Thoracic aorta (tissue), 2 donors: ENCODE measurements around the gene OSBPL5. TPM values are rescaled to one million over a fixed set of nuclear protein-coding genes. Genes with fewer than 3 reads are reported as not detected.

Experiments used
- ATAC-seq: fragments of 150-250 bp; one replicate; pipeline ENCODE4 v1.8.0; 2017; ENCODE audit warnings: low read depth; ENCODE audit not compliant: insufficient number of reproducible peaks, low FRiP score
- DNase-seq: peaks from one replicate; pipeline ENCODE4 v3.0.0-alpha.2; 2020; ENCODE audit warnings: low spot score
- H3K27ac ChIP-seq, 2 donors: fragments of 200-600 bp; sonication (generic); 1 replicate in 1 of 2; 2 replicates in 1 of 2; pipeline ENCODE4 v1.5.1; 2016; ENCODE audit warnings: mild to moderate bottlenecking in 2 of 2, moderate library complexity in 2 of 2
- H3K27me3 ChIP-seq: fragments of 200-600 bp; sonication (generic); replicated peaks from 2 replicates; pipeline ENCODE4 v1.6.0; 2016; ENCODE audit warnings: mild to moderate bottlenecking; ENCODE audit not compliant: insufficient read depth
- H3K36me3 ChIP-seq: fragments of 200-600 bp; sonication (generic); one replicate; pipeline ENCODE4 v1.5.1; 2016
- H3K4me1 ChIP-seq, 2 donors: fragments of 200-600 bp; sonication (generic); 1 replicate in 1 of 2; 2 replicates in 1 of 2; pipeline versions ENCODE4 v1.5.1 to v1.6.0; 2016; ENCODE audit warnings: low read depth in 2 of 2, mild to moderate bottlenecking in 1 of 2; ENCODE audit not compliant: control insufficient read depth in 1 of 2
- H3K4me3 ChIP-seq: fragments of 200-600 bp; sonication (generic); 2 replicates; pipeline ENCODE4 v1.5.1; 2016; ENCODE audit warnings: mild to moderate bottlenecking
- H3K9me3 ChIP-seq: fragments of 200-600 bp; sonication (generic); 2 replicates; pipeline ENCODE4 v1.5.1; 2016
- CTCF ChIP-seq: fragments of 200-600 bp; sonication (generic); IDR thresholded peaks from one replicate; pipeline ENCODE4 v1.5.1; 2019; ENCODE audit warnings: antibody characterized with exemption
- total RNA-seq, 2 donors: library from RNA; depleted of rRNA; stranded (reverse); fragments of >200 nt; gene quantifications; one replicate each; pipeline versions ENCODE4 v1.1.0 to v1.2.3, GENCODE V29; 2016

OSBPL5 gene
- total RNA-seq, 2 donors from 2014 or later = 99.9 to 121 TPM

DNA sequence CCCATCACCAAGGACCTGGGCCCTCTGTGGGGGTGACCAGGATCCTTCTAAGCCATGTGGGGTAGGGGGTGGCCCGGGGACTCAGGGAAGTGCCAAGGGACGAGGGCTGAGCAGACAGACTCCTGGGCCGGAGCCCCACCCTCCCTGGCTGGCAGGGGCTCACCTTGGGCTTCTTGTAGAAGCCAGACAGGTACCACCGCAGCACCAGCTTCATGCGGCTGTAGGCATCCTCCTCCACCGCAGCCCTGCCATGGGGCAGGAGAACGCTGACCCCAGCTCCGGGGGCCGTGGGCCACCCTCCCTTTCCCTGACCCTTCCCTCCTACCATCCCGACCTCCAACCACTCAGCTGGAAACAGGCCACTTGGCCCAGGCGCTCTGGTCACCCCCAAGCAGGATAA is 62.0 kb downstream of the OSBPL5 start:
- no peak overlapping the region for H3K4me3 ChIP-seq
- peaks cover 39% of the 10 kb centered on the region for H3K36me3 ChIP-seq
- ATAC-seq = no peak
- DNase-seq = no peak
- no peaks in the 10 kb centered on the region for H3K9me3 ChIP-seq
- H3K27me3 ChIP-seq = no peaks in the 10 kb centered on the region
- no peaks in the 10 kb centered on the region for H3K4me1 ChIP-seq
- TF ChIP-seq CTCF = no peak
- no peak overlapping the region for H3K27ac ChIP-seq

DNA sequence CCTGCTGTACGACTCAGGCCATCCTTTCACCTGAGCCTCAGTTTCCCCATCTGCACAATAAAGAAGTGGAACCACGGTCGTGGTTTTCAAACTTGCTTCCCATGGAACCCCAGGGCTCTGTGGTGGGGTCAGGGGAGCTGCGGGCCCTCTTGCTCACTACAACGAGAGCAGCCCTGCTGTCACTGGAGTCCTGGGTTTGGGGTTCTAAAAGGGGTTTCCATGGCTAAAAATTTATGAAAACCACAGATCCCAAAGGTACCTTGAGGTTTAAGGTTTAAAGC is 62.5 kb downstream of the OSBPL5 start:
- no peaks in the 10 kb centered on the region for H3K9me3 ChIP-seq
- DNase-seq = no peak

DNA sequence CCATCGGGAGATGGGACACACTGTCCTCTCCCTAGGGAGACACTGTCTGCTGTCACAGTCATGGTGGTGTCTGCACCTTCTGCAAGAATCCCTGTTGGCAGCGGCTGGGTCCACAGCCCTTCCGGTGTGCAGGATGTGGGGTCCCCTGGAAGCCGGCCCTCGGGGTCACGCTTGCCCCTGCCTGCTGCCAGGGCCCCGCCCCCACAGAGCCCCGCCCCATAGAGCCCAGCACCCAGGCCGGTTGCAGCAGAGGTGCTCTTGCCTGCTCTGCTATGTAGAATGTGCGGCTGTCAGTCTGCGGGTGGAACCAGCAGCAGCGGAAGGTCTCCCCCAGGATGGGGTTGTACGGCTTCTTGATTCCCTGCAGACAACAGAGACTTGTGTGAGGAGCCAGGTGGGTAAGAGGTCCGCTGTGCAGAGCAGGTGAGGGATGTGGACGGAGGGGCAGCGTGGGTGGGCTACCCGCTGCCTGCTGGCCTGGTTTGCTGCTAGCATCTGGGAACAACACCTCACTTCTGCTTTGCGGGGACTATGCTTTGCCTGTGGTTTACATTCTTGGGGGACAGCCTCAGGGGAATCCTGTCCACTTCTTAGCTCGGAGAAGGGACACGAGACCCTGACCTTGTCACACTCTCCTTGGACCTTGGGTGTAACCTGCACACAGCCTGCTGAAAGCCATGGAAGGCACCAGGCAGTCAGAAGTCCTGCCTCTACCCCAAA is 63.0 kb downstream of the OSBPL5 start:
- DNase-seq (no peak), ATAC-seq (no peak)
- Histone ChIP-seq H3K4me3 (no peak overlapping the region), H3K36me3 (peaks cover 33% of the 10 kb centered on the region), H3K9me3 (no peaks in the 10 kb centered on the region), H3K27me3 (no peaks in the 10 kb centered on the region), H3K27ac (no peak overlapping the region), H3K4me1 (no peaks in the 10 kb centered on the region)
- no peak for TF ChIP-seq CTCF

More for the DNA sequence above, 62.5 kb downstream of the OSBPL5 start:
- H3K4me1 ChIP-seq = no peaks in the 10 kb centered on the region
- no peak overlapping the region for H3K4me3 ChIP-seq
- no peak overlapping the region for H3K27ac ChIP-seq
- TF ChIP-seq CTCF = no peak
- ATAC-seq = no peak
- peaks cover 38% of the 10 kb centered on the region for H3K36me3 ChIP-seq
- H3K27me3 ChIP-seq = no peaks in the 10 kb centered on the region

GRCh38 chr11:3099178-3099577 is 65.9 kb downstream of the OSBPL5 start:
- peaks cover 22% of the 10 kb centered on the region for H3K36me3 ChIP-seq

DNA sequence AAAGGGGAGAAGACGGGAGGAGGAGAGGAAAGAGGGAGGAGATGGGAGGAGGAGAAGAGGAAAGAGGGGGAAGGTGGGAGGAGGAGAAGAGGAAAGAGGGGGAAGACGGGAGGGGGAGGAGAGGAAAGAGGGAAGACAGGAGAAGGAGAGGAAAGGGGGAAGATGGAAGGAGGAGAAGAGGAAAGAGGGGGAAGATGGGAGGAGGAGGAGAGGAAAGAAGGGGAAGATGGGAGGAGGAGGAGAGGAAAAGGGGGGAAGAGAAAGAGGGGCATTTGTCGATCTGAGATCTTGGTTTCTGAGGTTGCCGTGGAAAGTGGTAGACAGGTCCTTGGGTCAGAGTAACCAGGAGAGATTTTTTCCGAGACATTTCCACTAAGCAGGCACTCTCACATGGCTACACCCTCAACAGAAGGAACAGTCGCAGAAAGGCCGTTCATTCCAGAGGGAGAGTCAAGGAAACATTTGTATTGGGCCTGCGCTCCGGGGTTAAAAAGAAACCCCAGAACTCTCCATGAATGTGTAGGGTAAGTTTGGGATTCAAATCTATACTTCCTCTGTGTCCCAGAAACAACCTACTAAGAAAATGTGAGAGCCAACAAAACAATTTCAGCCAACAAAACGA is 68.1 kb downstream of the OSBPL5 start:
- DNase-seq = no peak

More at GRCh38 chr11:3099178-3099577, 65.9 kb downstream of the OSBPL5 start:
- no peak for ATAC-seq
- H3K4me1 ChIP-seq = no peaks in the 10 kb centered on the region
- H3K9me3 ChIP-seq = no peaks in the 10 kb centered on the region
- H3K4me3 ChIP-seq = no peak overlapping the region
- TF ChIP-seq CTCF = no peak
- no peak overlapping the region for H3K27ac ChIP-seq
- no peaks in the 10 kb centered on the region for H3K27me3 ChIP-seq
- DNase-seq = no peak

More for the DNA sequence above, 68.1 kb downstream of the OSBPL5 start:
- Histone ChIP-seq H3K36me3 (peaks cover 22% of the 10 kb centered on the region), H3K9me3 (no peaks in the 10 kb centered on the region), H3K4me1 (no peaks in the 10 kb centered on the region), H3K27ac (no peak overlapping the region), H3K4me3 (no peak overlapping the region), H3K27me3 (no peaks in the 10 kb centered on the region)
- ATAC-seq = no peak
- TF ChIP-seq CTCF = no peak
